H9 (cell line): ENCODE measurements around the gene CYP2B6. TPM values are rescaled to one million over a fixed set of nuclear protein-coding genes. Genes with fewer than 3 reads are reported as not detected.

Experiments used
- DNase-seq: peaks from one replicate; pipeline ENCODE4 v3.0.0-alpha.2; 2017
- H2AFZ ChIP-seq: one replicate; pipeline ENCODE4 v1.6.1; 2013; ENCODE audit warnings: mild to moderate bottlenecking, low read length, control low read depth, moderate library complexity
- H2AK5ac ChIP-seq: 2 replicates; pipeline ENCODE4 v1.6.1; 2013; ENCODE audit warnings: low read length, control low read depth, mixed read lengths; ENCODE audit not compliant: insufficient read length
- H2BK120ac ChIP-seq: one replicate; pipeline ENCODE4 v1.6.1; 2013; ENCODE audit warnings: low read depth, mild to moderate bottlenecking, low read length, control low read depth, inconsistent platforms; ENCODE audit not compliant: poor library complexity, severe bottlenecking
- H2BK12ac ChIP-seq: 2 replicates; pipeline ENCODE4 v1.6.1; 2013; ENCODE audit warnings: low read length, control low read depth, mixed read lengths, low read depth; ENCODE audit not compliant: insufficient read length
- H2BK15ac ChIP-seq: 2 replicates; pipeline ENCODE4 v1.6.1; 2013; ENCODE audit warnings: low read depth, low read length, control low read depth
- H2BK20ac ChIP-seq: one replicate; pipeline ENCODE4 v1.6.1; 2013; ENCODE audit warnings: low read depth, mild to moderate bottlenecking, low read length, control low read depth, inconsistent platforms; ENCODE audit not compliant: poor library complexity, severe bottlenecking
- H2BK5ac ChIP-seq: 2 replicates; pipeline ENCODE4 v1.6.1; 2013; ENCODE audit warnings: low read length, control low read depth, mixed read lengths; ENCODE audit not compliant: insufficient read length
- H3K14ac ChIP-seq: 2 replicates; pipeline ENCODE4 v1.6.1; 2013; ENCODE audit warnings: low read length, control low read depth; ENCODE audit not compliant: insufficient read depth
- H3K18ac ChIP-seq: 2 replicates; pipeline ENCODE4 v1.6.1; 2013; ENCODE audit warnings: low read depth, mild to moderate bottlenecking, mixed read lengths, low read length, control low read depth; ENCODE audit not compliant: insufficient read length
- H3K23ac ChIP-seq: 2 replicates; pipeline ENCODE4 v1.6.1; 2013; ENCODE audit warnings: low read length, control low read depth, mixed read lengths, low read depth; ENCODE audit not compliant: insufficient read length
- H3K23me2 ChIP-seq: 2 replicates; pipeline ENCODE4 v1.6.1; 2013; ENCODE audit warnings: low read depth, mild to moderate bottlenecking, mixed read lengths, low read length, control low read depth; ENCODE audit not compliant: insufficient read length, poor library complexity, severe bottlenecking
- H3K27ac ChIP-seq: 2 replicates; pipeline ENCODE4 v1.5.1; 2013; ENCODE audit warnings: low read length, control low read depth, mixed read lengths, low read depth; ENCODE audit not compliant: insufficient read length
- H3K27me3 ChIP-seq: 2 replicates; pipeline ENCODE4 v1.6.1; 2013; ENCODE audit warnings: low read length, control low read depth, inconsistent platforms; ENCODE audit not compliant: insufficient read depth
- H3K4ac ChIP-seq: 2 replicates; pipeline ENCODE4 v1.6.1; 2013; ENCODE audit warnings: low read depth, mild to moderate bottlenecking, control low read depth, inconsistent platforms, low read length, moderate library complexity
- H3K4me1 ChIP-seq: 2 replicates; pipeline ENCODE4 v1.6.1; 2013; ENCODE audit warnings: low read length, control low read depth, inconsistent platforms; ENCODE audit not compliant: insufficient read depth
- H3K4me2 ChIP-seq: 2 replicates; pipeline ENCODE4 v1.6.1; 2013; ENCODE audit warnings: low read length, control low read depth, mixed read lengths; ENCODE audit not compliant: insufficient read length, insufficient read depth
- H3K56ac ChIP-seq: 2 replicates; pipeline ENCODE4 v1.6.1; 2013; ENCODE audit warnings: low read depth, mild to moderate bottlenecking, mixed read lengths, low read length, control low read depth; ENCODE audit not compliant: insufficient read length
- H3K79me1 ChIP-seq: 2 replicates; pipeline ENCODE4 v1.6.1; 2013; ENCODE audit warnings: low read depth, mild to moderate bottlenecking, moderate library complexity, low read length, control low read depth, inconsistent platforms; ENCODE audit not compliant: insufficient read depth, poor library complexity, severe bottlenecking
- H3K79me2 ChIP-seq: 2 replicates; pipeline ENCODE4 v1.6.1; 2013; ENCODE audit warnings: low read length, control low read depth, inconsistent platforms; ENCODE audit not compliant: insufficient read depth
- H3K9ac ChIP-seq: 2 replicates; pipeline ENCODE4 v1.6.1; 2013; ENCODE audit warnings: low read length, control low read depth, mixed read lengths; ENCODE audit not compliant: insufficient read length; ENCODE audit errors: extremely low read depth
- H3K9me3 ChIP-seq: one replicate; pipeline ENCODE4 v1.6.1; 2013; ENCODE audit warnings: low read depth, low read length, inconsistent platforms; ENCODE audit not compliant: control insufficient read depth
- H3T11ph ChIP-seq: one replicate; pipeline ENCODE4 v1.6.1; 2013; ENCODE audit warnings: mild to moderate bottlenecking, low read length, control low read depth, inconsistent platforms
- H4K20me1 ChIP-seq: one replicate; pipeline ENCODE4 v1.6.1; 2013; ENCODE audit not compliant: control insufficient read depth, insufficient read length, insufficient read depth
- H4K5ac ChIP-seq: 2 replicates; pipeline ENCODE4 v1.6.1; 2013; ENCODE audit warnings: low read depth, mild to moderate bottlenecking, mixed read lengths, low read length, control low read depth; ENCODE audit not compliant: insufficient read length
- H4K8ac ChIP-seq: replicated peaks from 2 replicates; pipeline ENCODE4 v1.6.1; 2013; ENCODE audit warnings: low read length, control low read depth, mixed read lengths, low read depth; ENCODE audit not compliant: insufficient read length
- H4K91ac ChIP-seq: 2 replicates; pipeline ENCODE4 v1.6.1; 2013; ENCODE audit warnings: low read depth, mild to moderate bottlenecking, moderate library complexity, mixed read lengths, low read length, control low read depth; ENCODE audit not compliant: insufficient read length
- H3K27ac Mint-ChIP-seq, 3 experiments: 2 replicates in 2 of 3; 3 replicates in 1 of 3; pipeline ENCODE4 v1.8.0; 2020 to 2021; ENCODE audit warnings: mixed read lengths in 3 of 3, mild to moderate bottlenecking in 1 of 3, moderate library complexity in 1 of 3
- H3K27me3 Mint-ChIP-seq: 2 replicates; pipeline ENCODE4 v1.8.0; 2021; ENCODE audit warnings: low read depth, mild to moderate bottlenecking, moderate library complexity, mixed read lengths
- H3K36me3 Mint-ChIP-seq, 3 experiments: 2 replicates in 2 of 3; 3 replicates in 1 of 3; pipeline ENCODE4 v1.8.0; 2020 to 2021; ENCODE audit warnings: low read depth in 3 of 3, mixed read lengths in 3 of 3; ENCODE audit not compliant: insufficient read depth in 1 of 3
- H3K4me1 Mint-ChIP-seq, 2 experiments: 2 replicates each; pipeline ENCODE4 v1.8.0; 2020; ENCODE audit warnings: mixed read lengths in 2 of 2
- H3K4me3 Mint-ChIP-seq, 2 experiments: 2 replicates in 1 of 2; 3 replicates in 1 of 2; pipeline ENCODE4 v1.8.0; 2020 to 2021; ENCODE audit warnings: mild to moderate bottlenecking in 2 of 2, mixed read lengths in 2 of 2, moderate library complexity in 1 of 2
- H3K9me3 Mint-ChIP-seq, 2 experiments: 2 replicates in 1 of 2; 3 replicates in 1 of 2; pipeline ENCODE4 v1.8.0; 2020; ENCODE audit warnings: mild to moderate bottlenecking in 2 of 2, mixed read lengths in 2 of 2, moderate library complexity in 1 of 2
- CTCF ChIP-seq: fragments of 200-600 bp; sonication (generic); conservative IDR thresholded peaks from 3 replicates; pipeline ENCODE4 v1.8.0; 2021; ENCODE audit warnings: antibody characterized with exemption, mild to moderate bottlenecking
- WGBS: extraction: QIAGEN DNeasy Blood & Tissue Kit; methylation state at CpG from one replicate; pipeline ENCODE4 v1.1.7; 2013; ENCODE audit warnings: missing lambda C conversion rate, low lambda C conversion rate, mixed read lengths; ENCODE audit not compliant: insufficient read length; ENCODE audit errors: extremely low coverage; 5-methylcytosine and 5-hydroxymethylcytosine counted together
- total RNA-seq: library from RNA; stranded (reverse); gene quantifications from 2 replicates; pipeline ENCODE4 v1.2.1, GENCODE V29; 2021

Gene CYP2B6
- total RNA-seq, 1 experiment from 2014 or later: 3.0 TPM

- no peak overlapping the region for H2AK5ac ChIP-seq
- peaks cover 2% of the 10 kb centered on the region for H3K27me3 Mint-ChIP-seq
These were observed 23.6 kb downstream of the CYP2B6 start for GRCh38 chr19:41014643-41015042.

More at GRCh38 chr19:41014643-41015042, 23.6 kb downstream of the CYP2B6 start:
- H3K56ac ChIP-seq: no peak overlapping the region
- no peak for DNase-seq
- H3K18ac ChIP-seq: no peak overlapping the region
- Mint-ChIP-seq H3K4me1 (peaks cover 2 to 4% of the 10 kb centered on the region in 2 experiments), H3K27ac (no peak overlapping the region), H3K4me3 (no peak overlapping the region), H3K36me3 (0 out of 7 replicates have a peak, but pooled peaks cover 0 to 3% (median 0%) of the 10 kb centered on the region in 3 experiments), H3K9me3 (no peaks in the 10 kb centered on the region)
- no peak overlapping the region for H4K91ac ChIP-seq
- H4K20me1 ChIP-seq: no peaks in the 10 kb centered on the region
- no peak overlapping the region for H3K4me2 ChIP-seq
- H3K23ac ChIP-seq: no peak overlapping the region
- H3K4me1 ChIP-seq: no peaks in the 10 kb centered on the region
- H3K79me2 ChIP-seq: no peaks in the 10 kb centered on the region
- H4K5ac ChIP-seq: no peak overlapping the region
- no peak overlapping the region for H3K4ac ChIP-seq
- TF ChIP-seq CTCF: no peak
- H2BK12ac ChIP-seq: no peak overlapping the region
- H2BK15ac ChIP-seq: no peak overlapping the region
- H3T11ph ChIP-seq: no peak overlapping the region
- H3K27me3 ChIP-seq: no peaks in the 10 kb centered on the region
- H2BK20ac ChIP-seq: no peak overlapping the region
- H3K23me2 ChIP-seq: no peaks in the 10 kb centered on the region
- no peak overlapping the region for H2AFZ ChIP-seq
- no peak overlapping the region for H3K27ac ChIP-seq
- no peaks in the 10 kb centered on the region for H3K9me3 ChIP-seq
- no peak overlapping the region for H2BK120ac ChIP-seq
- no peak overlapping the region for H3K14ac ChIP-seq
- WGBS: no CpG with 5 or more reads among the region's 1 CpG
- no peak overlapping the region for H2BK5ac ChIP-seq
- H3K79me1 ChIP-seq: no peaks in the 10 kb centered on the region
- no peak overlapping the region for H3K9ac ChIP-seq
- no peak overlapping the region for H4K8ac ChIP-seq
